HAP-1 (cell line): ENCODE data around the gene NPL.

Experiments
- DNase-seq, 2 experiments: peaks; one replicate each; pipeline ENCODE4 v3.0.0-alpha.2; 2016 to 2020; ENCODE audit warnings: low spot score in 2 of 2
- H3K27me3 ChIP-seq: fragments of 250-450 bp; sonication (Bioruptor Pico); 2 replicates; pipeline ENCODE4 v1.5.1; 2020; ENCODE audit warnings: low read depth, mild to moderate bottlenecking, moderate library complexity
- H3K36me3 ChIP-seq: fragments of 250-450 bp; sonication (Bioruptor Pico); replicated peaks from 2 replicates; pipeline ENCODE4 v1.5.1; 2020; ENCODE audit warnings: mild to moderate bottlenecking
- H3K4me1 ChIP-seq: fragments of 250-450 bp; sonication (Bioruptor Pico); 2 replicates; pipeline ENCODE4 v1.5.1; 2020; ENCODE audit warnings: mild to moderate bottlenecking
- H3K4me3 ChIP-seq: fragments of 250-450 bp; sonication (Bioruptor Pico); 2 replicates; pipeline ENCODE4 v1.5.1; 2020; ENCODE audit warnings: mild to moderate bottlenecking, moderate library complexity
- H3K9me3 ChIP-seq: fragments of 250-450 bp; sonication (Bioruptor Pico); 2 replicates; pipeline ENCODE4 v1.5.1; 2020; ENCODE audit warnings: mild to moderate bottlenecking, moderate library complexity
- in situ Hi-C: fragments of 300-500 bp; cut with MboI; formaldehyde crosslinking; loops from 3 replicates; pipeline ENCODE4 v1.14.3; 2020; ENCODE audit warnings: low sequenced_read_pairs, inconsistent platforms, mixed read lengths

NPL gene, protein sequence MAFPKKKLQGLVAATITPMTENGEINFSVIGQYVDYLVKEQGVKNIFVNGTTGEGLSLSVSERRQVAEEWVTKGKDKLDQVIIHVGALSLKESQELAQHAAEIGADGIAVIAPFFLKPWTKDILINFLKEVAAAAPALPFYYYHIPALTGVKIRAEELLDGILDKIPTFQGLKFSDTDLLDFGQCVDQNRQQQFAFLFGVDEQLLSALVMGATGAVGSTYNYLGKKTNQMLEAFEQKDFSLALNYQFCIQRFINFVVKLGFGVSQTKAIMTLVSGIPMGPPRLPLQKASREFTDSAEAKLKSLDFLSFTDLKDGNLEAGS

DNA sequence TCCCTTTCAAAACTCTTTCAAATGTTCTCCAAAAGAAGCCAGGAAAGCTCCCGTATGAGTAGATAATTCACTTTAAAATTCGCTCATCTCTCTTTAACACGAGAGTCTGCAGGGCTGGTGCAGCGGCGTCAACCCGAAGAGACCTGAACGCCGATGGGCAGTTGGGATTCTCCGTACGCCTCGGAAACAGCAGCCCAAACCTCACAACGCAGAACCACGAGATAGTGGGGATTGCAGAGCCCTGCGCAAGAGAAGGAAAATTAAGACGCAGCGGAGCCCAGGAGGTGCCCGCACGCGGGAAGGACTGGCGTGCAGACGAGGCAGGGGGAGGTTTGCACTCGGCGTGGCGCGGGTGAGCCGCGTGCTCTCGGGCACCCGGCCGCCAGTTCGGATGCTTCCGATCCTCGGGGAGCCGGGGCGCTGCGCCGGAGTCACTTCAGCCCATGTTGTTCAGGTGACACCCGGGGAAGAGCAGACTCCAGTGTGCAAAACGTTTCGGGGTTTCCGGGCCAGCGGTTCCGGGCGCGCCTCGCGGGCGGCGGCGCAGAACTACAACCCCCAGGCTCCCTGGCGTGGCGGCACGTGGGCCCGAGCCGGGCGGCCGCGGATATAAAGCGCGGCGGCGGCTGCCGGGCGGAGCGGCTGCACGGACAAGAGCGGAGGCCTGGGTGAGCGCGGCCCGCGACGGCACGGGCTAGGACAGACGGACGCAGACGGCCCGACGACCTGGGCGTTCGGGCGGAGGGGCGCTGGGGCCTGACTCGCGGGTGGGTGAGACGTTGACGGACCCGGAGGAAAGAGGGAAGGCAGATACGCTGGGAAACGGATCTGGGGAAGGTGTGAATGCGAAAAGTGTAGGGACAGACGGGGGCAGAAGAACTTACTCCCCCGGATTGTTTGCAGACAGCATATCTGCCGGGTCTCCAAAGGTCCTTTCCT, at the start of gene NPL:
Gene NPL (plus strand): TSS at position 636 of the 939 bp plus-strand sequence. CDS start 4,599 bp downstream, outside the sequence.
- DNase-seq = peak; percentile 55 to 80
- H3K4me1 ChIP-seq = peaks cover 14% of the 10 kb centered on the region
- peak within 1 kb of the TSS; percentile 39 for H3K4me3 ChIP-seq
- in situ Hi-C loops = loop anchor here (5.0 to 10.0 kb wide), 3 partner anchors 192 to 705 kb away; no protein-coding TSS in a partner anchor
- no peaks in the 10 kb centered on the region for H3K36me3 ChIP-seq
- H3K27me3 ChIP-seq = peaks cover 6% of the 10 kb centered on the region
- H3K9me3 ChIP-seq = no peaks in the 10 kb centered on the region

DNA sequence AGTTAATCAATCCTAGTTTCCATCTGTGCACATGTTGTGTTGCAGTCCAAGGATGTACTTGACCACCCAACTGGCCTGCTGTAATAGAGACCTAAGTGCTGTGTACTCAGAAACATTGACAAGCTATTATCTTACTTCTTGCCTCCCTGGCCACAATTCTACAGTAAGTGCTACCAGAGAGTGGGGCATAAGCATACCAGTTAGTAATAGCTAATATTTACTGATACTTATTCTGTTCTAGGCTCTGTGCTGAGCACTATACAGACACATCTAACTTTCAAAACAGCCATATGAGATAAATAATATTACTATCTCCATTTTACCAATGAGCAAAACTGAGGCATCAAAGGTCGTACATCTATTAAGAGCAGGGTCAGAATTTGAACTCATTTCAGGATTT, 49.5 kb upstream of the NPL start:
- no peak for DNase-seq
- Histone ChIP-seq H3K4me3 (no peak overlapping the region), H3K4me1 (no peaks in the 10 kb centered on the region), H3K36me3 (no peaks in the 10 kb centered on the region), H3K27me3 (peaks cover 2% of the 10 kb centered on the region; the same call in 1 of the 2 replicates), H3K9me3 (no peaks in the 10 kb centered on the region)
- in situ Hi-C loops = no loop called here

DNA sequence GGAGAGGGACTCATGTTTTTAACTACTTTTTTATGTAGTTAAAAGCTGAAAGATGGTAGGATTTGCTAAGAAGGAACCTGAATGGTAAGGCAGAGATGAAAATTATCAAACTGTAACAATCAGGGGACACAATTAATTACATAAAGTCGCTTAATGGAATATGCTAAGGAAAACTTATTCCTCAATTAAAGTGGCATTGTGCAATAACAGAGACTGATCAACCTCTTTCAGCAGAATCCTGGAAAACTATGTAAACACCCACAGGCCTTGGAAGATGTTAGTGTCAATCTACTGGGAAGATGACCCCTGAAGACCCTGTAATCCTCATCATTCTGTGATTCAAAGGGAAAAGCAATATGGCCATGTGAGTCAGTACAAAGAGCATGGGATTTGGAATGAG, 46.8 kb upstream of the NPL start:
- H3K27me3 ChIP-seq = peaks cover 2% of the 10 kb centered on the region; the same call in 1 of the 2 replicates
- H3K4me3 ChIP-seq = no peak overlapping the region
- in situ Hi-C loops = no loop called here
- DNase-seq = no peak
- H3K36me3 ChIP-seq = no peaks in the 10 kb centered on the region
- no peaks in the 10 kb centered on the region for H3K4me1 ChIP-seq
- H3K9me3 ChIP-seq = no peaks in the 10 kb centered on the region

DNA sequence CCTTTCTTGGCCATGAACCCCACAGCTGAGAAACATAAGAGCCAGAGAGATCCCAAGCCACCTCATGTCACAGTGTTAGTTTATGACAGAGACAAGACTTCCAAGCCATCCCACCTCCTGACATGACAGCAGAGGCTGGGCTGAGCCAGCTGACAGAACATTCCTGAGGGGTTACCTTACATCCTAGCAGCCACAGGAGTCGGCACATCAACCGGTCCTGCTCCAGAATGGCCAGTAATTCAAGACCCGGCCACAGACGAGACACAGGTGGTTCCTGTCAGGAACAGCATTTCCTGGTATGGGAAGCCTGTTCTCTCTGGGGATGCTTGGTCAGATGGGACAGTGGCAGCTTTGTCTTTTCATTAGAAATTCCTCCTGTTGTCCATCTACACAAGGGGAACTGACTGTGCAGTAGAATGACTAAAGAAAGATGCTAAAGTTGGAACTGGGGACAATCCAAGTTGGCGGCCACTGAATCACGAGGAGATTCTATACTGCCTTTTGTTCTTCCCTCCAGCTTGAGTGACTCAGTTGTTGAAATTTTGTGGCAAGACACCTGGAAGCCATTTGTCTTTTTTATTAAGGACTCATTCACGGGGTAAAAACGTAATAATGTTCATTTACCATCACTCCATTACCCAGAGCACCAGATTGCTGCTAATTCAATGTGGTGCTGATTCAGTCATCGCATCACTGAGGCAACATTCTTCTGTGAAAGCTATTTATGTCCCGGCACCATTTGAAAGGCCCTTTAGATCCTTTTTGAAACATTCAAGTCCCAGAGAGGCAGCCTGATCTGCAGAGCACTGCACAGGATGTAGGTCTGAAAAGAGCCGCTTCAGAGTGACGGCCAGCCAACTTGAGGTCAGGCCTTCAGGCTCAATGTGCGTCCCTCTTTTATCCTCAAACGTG, 37.2 kb upstream of the NPL start:
- H3K4me3 ChIP-seq = no peak overlapping the region
- in situ Hi-C loops = no loop called here
- no peaks in the 10 kb centered on the region for H3K9me3 ChIP-seq
- no peaks in the 10 kb centered on the region for H3K36me3 ChIP-seq
- H3K27me3 ChIP-seq = no peaks in the 10 kb centered on the region
- no peak for DNase-seq
- no peaks in the 10 kb centered on the region for H3K4me1 ChIP-seq

DNA sequence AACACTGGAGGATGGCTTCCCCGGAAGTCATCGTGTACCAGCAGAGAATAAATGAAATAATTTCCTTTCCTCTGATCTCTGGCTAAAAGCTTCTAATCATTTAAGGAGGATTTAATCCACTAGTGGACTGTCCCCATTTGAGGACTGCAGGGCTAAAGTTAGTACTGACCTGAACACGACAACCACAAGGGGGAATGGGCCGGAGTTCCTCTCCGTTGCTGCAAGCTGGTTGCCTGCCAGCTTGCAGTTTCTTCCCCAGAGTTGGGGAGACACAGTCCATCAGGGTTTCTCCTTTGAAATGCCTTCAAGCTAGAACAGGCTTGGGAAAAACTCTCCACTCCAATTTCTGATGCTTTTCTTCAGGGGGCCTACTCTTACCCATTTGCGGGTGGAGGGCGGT, 35.5 kb upstream of the NPL start:
- in situ Hi-C loops = no loop called here
- no peaks in the 10 kb centered on the region for H3K27me3 ChIP-seq
- DNase-seq = no peak
- no peaks in the 10 kb centered on the region for H3K4me1 ChIP-seq
- H3K4me3 ChIP-seq = no peak overlapping the region
- H3K9me3 ChIP-seq = no peaks in the 10 kb centered on the region
- H3K36me3 ChIP-seq = no peaks in the 10 kb centered on the region

DNA sequence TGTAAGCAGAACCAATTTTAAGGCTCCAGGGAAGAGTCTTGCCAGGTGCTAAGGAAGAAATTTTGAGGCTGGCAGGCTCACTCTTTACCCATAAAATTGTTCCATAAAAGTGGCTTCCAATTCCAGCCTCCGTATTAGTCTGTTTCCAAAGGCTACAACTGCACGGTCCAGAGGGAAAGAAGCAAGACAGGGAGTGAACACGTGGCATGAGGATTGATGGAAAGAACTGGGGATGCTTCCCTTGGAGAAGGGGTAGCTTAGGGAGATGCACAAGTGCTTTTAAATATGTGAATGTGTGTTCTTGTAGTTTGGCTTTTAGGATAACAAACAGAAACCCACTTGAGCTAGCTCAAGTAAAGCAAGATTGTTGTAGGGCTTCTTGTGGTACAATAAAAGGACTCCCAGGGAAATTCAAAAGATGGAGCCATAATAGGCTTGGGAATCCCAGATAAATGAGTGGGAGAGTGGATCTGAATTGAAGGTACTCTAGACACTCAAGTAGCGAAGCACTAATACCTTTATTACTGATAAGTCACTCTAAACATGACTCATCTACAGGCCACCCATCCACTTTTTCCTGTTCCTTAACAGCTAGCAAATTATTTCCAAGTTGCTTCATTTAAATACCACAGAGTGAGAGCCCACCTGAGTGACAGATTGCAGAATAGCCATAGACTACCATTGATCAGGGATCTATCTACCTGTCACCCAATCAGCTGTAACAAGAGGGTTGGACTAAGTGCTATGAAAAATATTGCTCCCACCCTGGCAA, 34.8 kb upstream of the NPL start:
- H3K9me3 ChIP-seq = no peaks in the 10 kb centered on the region
- no peaks in the 10 kb centered on the region for H3K4me1 ChIP-seq
- no peak overlapping the region for H3K4me3 ChIP-seq
- in situ Hi-C loops = no loop called here
- H3K36me3 ChIP-seq = no peaks in the 10 kb centered on the region
- no peak for DNase-seq
- no peaks in the 10 kb centered on the region for H3K27me3 ChIP-seq

DNA sequence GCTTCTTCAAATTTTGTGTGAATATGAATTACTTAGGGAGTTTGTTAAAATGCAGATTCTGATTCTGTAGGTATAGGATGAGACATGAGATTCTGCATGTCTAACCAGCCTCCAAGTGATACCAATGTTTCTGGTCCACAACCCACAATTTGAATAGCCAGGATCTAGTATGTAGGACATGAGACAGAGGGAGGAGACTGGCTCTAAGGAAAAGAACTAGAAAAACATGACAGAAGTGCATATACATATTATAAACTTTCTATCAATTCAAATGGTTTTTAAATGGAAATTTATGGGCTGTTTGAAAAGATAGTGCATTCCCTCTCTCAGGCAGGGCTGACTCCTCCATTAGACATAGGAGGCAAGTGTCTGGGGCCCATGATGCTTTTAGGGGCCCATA, 33.9 kb upstream of the NPL start:
- in situ Hi-C loops = no loop called here
- no peak for DNase-seq

DNA sequence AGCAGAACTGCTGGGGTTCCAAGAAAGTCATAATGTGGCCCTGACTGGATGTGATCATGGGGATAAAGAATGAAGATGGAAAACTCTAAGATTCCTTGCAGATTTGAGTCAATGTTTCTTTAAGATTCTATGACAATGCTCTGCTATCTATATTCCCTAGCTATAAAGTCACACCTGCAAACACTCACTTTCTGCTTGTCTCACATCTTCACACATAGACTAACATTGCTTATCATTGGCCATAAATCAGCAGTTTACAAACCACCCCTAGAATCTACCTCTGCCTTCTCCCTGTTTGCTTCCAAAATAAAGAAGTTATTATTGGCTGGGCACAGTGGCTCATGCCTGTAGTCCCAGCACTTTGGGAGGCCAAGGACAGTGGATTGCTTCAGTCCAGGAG, 33.1 kb upstream of the NPL start:
- no peaks in the 10 kb centered on the region for H3K27me3 ChIP-seq
- H3K9me3 ChIP-seq = no peaks in the 10 kb centered on the region
- in situ Hi-C loops = no loop called here
- no peak for DNase-seq
- no peaks in the 10 kb centered on the region for H3K4me1 ChIP-seq
- no peak overlapping the region for H3K4me3 ChIP-seq
- H3K36me3 ChIP-seq = no peaks in the 10 kb centered on the region

More for the DNA sequence above, 33.9 kb upstream of the NPL start:
- Histone ChIP-seq H3K9me3 (no peaks in the 10 kb centered on the region), H3K4me3 (no peak overlapping the region), H3K27me3 (no peaks in the 10 kb centered on the region), H3K4me1 (no peaks in the 10 kb centered on the region), H3K36me3 (no peaks in the 10 kb centered on the region)

DNA sequence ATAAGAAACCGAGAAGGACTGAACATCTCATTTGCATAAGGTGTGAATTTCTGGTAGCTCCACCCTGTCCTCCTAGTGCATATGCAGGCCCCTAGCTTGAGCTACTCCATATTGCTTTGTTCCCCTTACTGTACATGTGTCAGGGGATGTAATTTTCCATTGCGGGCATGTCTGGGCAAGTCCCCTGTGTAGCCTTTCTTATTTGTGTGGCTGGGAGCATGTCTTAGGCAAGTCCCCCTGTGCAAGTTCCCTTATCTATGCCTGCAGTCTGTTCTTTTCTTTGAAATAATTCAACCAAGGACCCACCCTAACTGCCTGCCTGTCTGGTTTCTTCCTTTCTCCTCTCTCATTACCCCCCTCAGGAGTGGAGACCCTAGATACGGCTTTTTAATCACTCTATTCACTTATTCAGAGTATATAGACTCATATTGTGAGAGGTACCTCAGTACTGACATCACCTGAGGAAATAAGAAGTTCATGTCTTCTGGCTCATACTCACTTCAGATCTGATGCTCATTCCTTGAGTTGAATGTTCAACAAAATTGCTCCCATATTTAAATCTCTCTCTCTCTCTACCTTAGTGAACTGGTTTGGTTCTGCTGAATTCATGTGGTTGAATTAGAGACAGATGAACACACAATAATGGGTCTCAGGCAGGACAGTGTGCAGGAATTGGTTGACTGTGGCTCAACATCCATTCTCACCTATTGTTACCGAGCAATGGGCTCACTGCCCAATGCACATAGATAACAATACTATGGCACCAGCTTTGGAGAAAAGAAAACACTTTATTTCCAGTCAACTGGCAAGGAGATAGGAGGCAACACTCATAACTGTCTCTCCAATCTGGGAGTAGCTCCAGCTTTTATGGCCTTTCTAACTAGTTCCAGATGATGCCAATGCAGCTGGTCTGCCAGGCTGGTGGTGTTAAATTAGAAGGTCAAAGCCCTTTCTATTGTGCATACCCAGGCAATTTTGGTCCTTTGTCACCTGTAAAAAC, 27.9 kb upstream of the NPL start:
- in situ Hi-C loops = no loop called here
- H3K9me3 ChIP-seq = no peaks in the 10 kb centered on the region
- DNase-seq = peak; percentile 4 to 22

DNA sequence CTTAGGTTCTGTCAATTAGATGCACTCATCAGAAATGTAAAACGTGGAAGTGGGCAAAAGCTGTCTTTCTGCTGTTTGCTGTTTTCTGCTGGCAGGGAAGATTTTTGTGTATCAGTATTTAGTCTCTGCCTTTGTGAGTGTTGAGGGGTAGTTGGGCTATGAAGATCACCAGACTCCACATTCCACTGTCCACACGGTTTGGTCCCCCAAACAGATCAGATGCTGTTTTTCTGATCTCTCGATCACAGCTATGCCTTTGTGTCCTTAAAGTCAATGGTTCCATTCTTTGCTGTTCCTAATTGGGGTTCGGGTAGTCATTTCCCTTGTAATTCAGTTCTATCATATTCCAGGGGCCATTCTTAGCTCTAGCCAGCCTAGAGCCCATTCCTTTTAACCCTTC, 27.0 kb upstream of the NPL start:
- H3K4me1 ChIP-seq = no peaks in the 10 kb centered on the region
- no peak for DNase-seq
- peaks cover 2% of the 10 kb centered on the region; the same call in 1 of the 2 replicates for H3K27me3 ChIP-seq
- H3K4me3 ChIP-seq = no peak overlapping the region
- H3K9me3 ChIP-seq = no peaks in the 10 kb centered on the region
- H3K36me3 ChIP-seq = no peaks in the 10 kb centered on the region
- in situ Hi-C loops = no loop called here

More for the DNA sequence above, 27.9 kb upstream of the NPL start:
- peaks cover 2% of the 10 kb centered on the region; the same call in 1 of the 2 replicates for H3K27me3 ChIP-seq
- H3K4me3 ChIP-seq = no peak overlapping the region
- no peaks in the 10 kb centered on the region for H3K4me1 ChIP-seq
- H3K36me3 ChIP-seq = no peaks in the 10 kb centered on the region

DNA sequence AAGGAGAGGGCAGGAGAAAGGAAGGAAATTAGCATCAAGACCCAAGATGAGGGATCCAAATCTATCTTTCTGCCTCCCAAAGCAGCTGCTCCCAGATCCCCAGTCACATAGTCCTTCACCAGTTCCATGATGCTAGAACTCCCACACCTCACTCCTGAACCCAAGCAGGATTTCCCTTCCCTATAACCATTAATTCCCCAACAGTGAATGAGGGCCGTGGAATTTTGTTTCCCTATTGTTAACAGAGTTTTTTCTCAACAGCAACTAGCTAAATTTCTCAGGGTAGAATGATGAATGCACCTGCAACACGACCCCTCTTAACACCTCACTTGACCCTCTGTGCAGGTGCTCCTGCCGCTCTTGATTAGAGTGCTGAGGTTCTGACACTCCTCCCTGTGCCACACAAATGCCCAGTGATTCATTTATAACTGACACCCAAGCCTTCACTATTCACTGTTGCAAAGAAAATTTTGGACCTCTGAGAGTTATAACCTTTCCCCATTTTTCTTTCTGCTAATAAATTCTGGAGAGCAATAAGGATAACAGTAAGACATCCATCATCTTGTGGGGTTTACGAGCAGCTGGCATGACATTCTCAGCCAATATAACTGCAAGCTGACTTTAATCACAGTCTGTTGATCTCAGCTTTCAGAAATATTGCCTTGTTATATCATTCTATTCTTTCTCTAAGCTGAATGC, 25.4 kb upstream of the NPL start:
- Histone ChIP-seq H3K36me3 (no peaks in the 10 kb centered on the region), H3K4me1 (no peaks in the 10 kb centered on the region; the same call in 1 of the 2 replicates), H3K27me3 (peaks cover 2% of the 10 kb centered on the region; the same call in 1 of the 2 replicates), H3K9me3 (no peaks in the 10 kb centered on the region), H3K4me3 (no peak overlapping the region)
- in situ Hi-C loops = no loop called here
- no peak for DNase-seq
